Stomach (tissue), 9 donors: Measurements from ENCODE around the gene HES5. TPM values are rescaled to one million over a fixed set of nuclear protein-coding genes. Genes with fewer than 3 reads are reported as not detected.

Experiments used
- DNase-seq, 2 donors: peaks; one replicate each; pipeline versions ENCODE4 v3.0.0 to v3.0.0-alpha.2; 2013 to 2019
- H3K27ac ChIP-seq, 5 donors: fragments of 200-600 bp in 4 of 5; sonication (generic) in 4 of 5; one replicate each; pipeline ENCODE4 v1.5.1; 2013 to 2019; ENCODE audit warnings: mild to moderate bottlenecking in 1 of 5, moderate library complexity in 1 of 5
- H3K27me3 ChIP-seq, 3 donors: fragments of 200-600 bp; sonication (generic); one replicate each; pipeline ENCODE4 v1.5.1; 2017 to 2019; ENCODE audit warnings: mixed run types in 1 of 3
- H3K36me3 ChIP-seq, 4 donors: fragments of 200-600 bp; sonication (generic); 1 replicate in 3 of 4; 2 replicates in 1 of 4; pipeline ENCODE4 v1.5.1; 2016 to 2019
- H3K4me1 ChIP-seq, 4 donors: fragments of 200-600 bp; sonication (generic); one replicate each; pipeline ENCODE4 v1.5.1; 2016 to 2019
- H3K4me3 ChIP-seq, 4 donors: fragments of 200-600 bp; sonication (generic) in 3 of 4; one replicate each; pipeline ENCODE4 v1.5.1; 2016 to 2019; ENCODE audit warnings: mild to moderate bottlenecking in 1 of 4
- H3K9me3 ChIP-seq, 4 donors: fragments of 200-600 bp; sonication (generic); one replicate each; pipeline ENCODE4 v1.5.1; 2016 to 2019
- CTCF ChIP-seq, 7 experiments: fragments of 450-650 bp in 4 of 7; fragments of 200-600 bp in 3 of 7; sonication (generic) in 3 of 7; IDR thresholded peaks; one replicate each; pipeline ENCODE4 v1.5.1; 2016 to 2019; ENCODE audit warnings: antibody characterized with exemption in 7 of 7, control low read depth in 2 of 7, mild to moderate bottlenecking in 1 of 7
- EP300 ChIP-seq: sonication (generic); formaldehyde crosslinking; IDR thresholded peaks from one replicate; pipeline ENCODE4 v1.6.1; 2017; ENCODE audit warnings: antibody characterized with exemption
- POLR2A ChIP-seq, 4 donors: fragments of 450-650 bp; IDR thresholded peaks; one replicate each; pipeline ENCODE4 v1.6.1; 2016; ENCODE audit warnings: antibody characterized with exemption in 4 of 4, control low read depth in 2 of 4, mild to moderate bottlenecking in 1 of 4, moderate library complexity in 1 of 4
- POLR2AphosphoS5 ChIP-seq, 3 donors: sonication (generic); formaldehyde crosslinking; IDR thresholded peaks; one replicate each; pipeline ENCODE4 v1.6.1; 2016; ENCODE audit warnings: antibody characterized with exemption in 3 of 3
- WGBS, 5 donors: extraction: QIAGEN DNeasy Blood & Tissue Kit in 3 of 5; methylation state at CpG; one replicate each; pipeline versions ENCODE4 v1.1.5 to v1.1.7; 2013 to 2018; 5-methylcytosine and 5-hydroxymethylcytosine counted together
- intact Hi-C: fragments of 100-400 bp; cut with DNase I; formaldehyde crosslinking; loops from one replicate; pipeline ENCODE4 v1.15.1; 2023; ENCODE audit warnings: low total_unique reads
- polyA plus RNA-seq, 3 donors: library from polyadenylated mRNA; stranded (reverse); fragments of 200-250 nt; gene quantifications; one replicate each; pipeline ENCODE4 v1.2.3, GENCODE V29; 2013
- total RNA-seq, 5 donors: library from RNA; depleted of rRNA; stranded (reverse); fragments of >200 nt; gene quantifications; one replicate each; pipeline versions ENCODE4 v1.1.0 to v1.2.3, GENCODE V29; 2014 to 2016
- donor health status: healthy with polysubstance abuse.
- donor health status: Bipolar disorder and iron deficiency.
- donor health status: healthy.

Gene HES5
- total and polyA plus RNA-seq, 8 donors, result 0.25 to 9.6 TPM; not detected in 6

- no peak for DNase-seq
- 58 to 77% (median 66%) methylated on average over 22 to 28 of the region's 28 CpGs for WGBS, 5 donors
- intact Hi-C loops, result no loop called here
- Histone ChIP-seq H3K4me1 (peaks cover 0 to 24% (median 9%) of the 10 kb centered on the region in 4 donors), H3K36me3 (no peaks in the 10 kb centered on the region), H3K27ac (no peak overlapping the region), H3K9me3 (no peaks in the 10 kb centered on the region), H3K4me3 (no peak overlapping the region), H3K27me3 (peaks cover 4 to 86% (median 53%) of the 10 kb centered on the region in 3 donors)
- TF ChIP-seq EP300 (no peak), POLR2AphosphoS5 (IDR thresholded peaks at IDR 0.05) (no peak), POLR2A (IDR thresholded peaks at IDR 0.05) (no peak), CTCF (IDR thresholded peaks at IDR 0.05) (no peak)
These were observed 28.8 kb downstream of the HES5 start for GRCh38 chr1:2501041-2501819.

GRCh38 chr1:2499986-2500596, 30.0 kb downstream of the HES5 start:
- peaks cover 4 to 74% (median 41%) of the 10 kb centered on the region in 3 donors for H3K27me3 ChIP-seq
- no peak for DNase-seq
- no peaks in the 10 kb centered on the region for H3K9me3 ChIP-seq
- peaks cover 0 to 16% (median 7%) of the 10 kb centered on the region in 4 donors for H3K4me1 ChIP-seq
- no peaks in the 10 kb centered on the region for H3K36me3 ChIP-seq
- TF ChIP-seq CTCF (IDR thresholded peaks at IDR 0.05) (no peak), POLR2A (IDR thresholded peaks at IDR 0.05) (no peak), EP300 (no peak), POLR2AphosphoS5 (IDR thresholded peaks at IDR 0.05) (no peak)
- no peak overlapping the region for H3K27ac ChIP-seq
- intact Hi-C loops, result no loop called here
- 48 to 87% (median 60%) methylated on average over 11 to 19 of the region's 19 CpGs for WGBS, 5 donors
- H3K4me3 ChIP-seq, result no peak overlapping the region

- H3K27ac ChIP-seq, result no peak overlapping the region
- no peaks in the 10 kb centered on the region for H3K36me3 ChIP-seq
- no peaks in the 10 kb centered on the region for H3K9me3 ChIP-seq
- WGBS, 5 donors, result 54 to 67% (median 63%) methylated on average over 1 to 4 of the region's 4 CpGs
- H3K27me3 ChIP-seq, result peaks cover 3 to 66% (median 33%) of the 10 kb centered on the region in 3 donors
- TF ChIP-seq CTCF (IDR thresholded peaks at IDR 0.05) (no peak), POLR2AphosphoS5 (IDR thresholded peaks at IDR 0.05) (no peak)
- DNase-seq, result no peak
- intact Hi-C loops, result no loop called here
- H3K4me3 ChIP-seq, result no peak overlapping the region
- peaks cover 0 to 12% (median 2%) of the 10 kb centered on the region in 4 donors for H3K4me1 ChIP-seq
These were observed 30.8 kb downstream of the HES5 start for GRCh38 chr1:2499260-2499659.

GRCh38 chr1:2498648-2499047, 31.4 kb downstream of the HES5 start:
- H3K4me1 ChIP-seq, result peaks cover 0 to 10% (median 0%) of the 10 kb centered on the region in 4 donors
- H3K27ac ChIP-seq, result no peak overlapping the region
- no peaks in the 10 kb centered on the region for H3K9me3 ChIP-seq
- H3K36me3 ChIP-seq, result no peaks in the 10 kb centered on the region
- 73 to 81% (median 75%) methylated on average over 15 to 19 of the region's 19 CpGs; no CpG with 5 or more reads in 1 of the 5 donors for WGBS, 5 donors
- H3K4me3 ChIP-seq, result no peak overlapping the region
- H3K27me3 ChIP-seq, result peaks cover 0 to 65% (median 27%) of the 10 kb centered on the region in 3 donors
- no peak for TF ChIP-seq POLR2A (IDR thresholded peaks at IDR 0.05)
- no peak for TF ChIP-seq EP300
- TF ChIP-seq CTCF (IDR thresholded peaks at IDR 0.05), result no peak
- no peak for TF ChIP-seq POLR2AphosphoS5 (IDR thresholded peaks at IDR 0.05)
- no peak for DNase-seq
- intact Hi-C loops, result no loop called here
